Lung (tissue), 12 donors: Measurements from ENCODE around the gene CD7. TPM values are rescaled to one million over a fixed set of nuclear protein-coding genes. Genes with fewer than 3 reads are reported as not detected.

Experiments
- ATAC-seq: fragments of 200-7000 bp; cut with Tn5 transposase; one replicate; pipeline ENCODE4 v1.9.1; 2020; ENCODE audit warnings: moderate number of reproducible peaks; ENCODE audit not compliant: insufficient read depth, low FRiP score
- DNase-seq, 3 donors: peaks; one replicate each; pipeline ENCODE4 v3.0.0-alpha.2; 2013 to 2017
- H3K27ac ChIP-seq, 2 donors: one replicate each; pipeline ENCODE4 v1.5.1; 2013; ENCODE audit warnings: mild to moderate bottlenecking in 2 of 2, moderate library complexity in 2 of 2, control low read depth in 1 of 2, inconsistent platforms in 1 of 2, low read depth in 1 of 2, low read length in 1 of 2
- H3K27me3 ChIP-seq, 3 donors: one replicate each; pipeline ENCODE4 v1.5.1; 2013; ENCODE audit warnings: low read length in 2 of 3; ENCODE audit not compliant: control insufficient read depth in 3 of 3, insufficient read depth in 3 of 3
- H3K36me3 ChIP-seq, 4 donors: one replicate each; pipeline ENCODE4 v1.5.1; 2013; ENCODE audit warnings: low read length in 4 of 4, mild to moderate bottlenecking in 1 of 4, moderate library complexity in 1 of 4; ENCODE audit not compliant: control insufficient read depth in 4 of 4, insufficient read depth in 4 of 4
- H3K4me1 ChIP-seq, 5 donors: one replicate each; pipeline ENCODE4 v1.5.1; 2013; ENCODE audit warnings: low read length in 5 of 5, mild to moderate bottlenecking in 2 of 5, moderate library complexity in 1 of 5; ENCODE audit not compliant: control insufficient read depth in 5 of 5, insufficient read depth in 5 of 5
- H3K4me3 ChIP-seq: one replicate; pipeline ENCODE4 v1.5.1; 2013; ENCODE audit warnings: mild to moderate bottlenecking, control low read depth, moderate library complexity
- H3K9ac ChIP-seq, 2 donors: one replicate each; pipeline ENCODE4 v1.5.1; 2013; ENCODE audit warnings: low read length in 2 of 2, control low read depth in 1 of 2; ENCODE audit not compliant: insufficient read depth in 1 of 2
- H3K9me3 ChIP-seq, 4 donors: one replicate each; pipeline ENCODE4 v1.5.1; 2013; ENCODE audit warnings: low read length in 3 of 4, mild to moderate bottlenecking in 1 of 4, moderate library complexity in 1 of 4; ENCODE audit not compliant: control insufficient read depth in 4 of 4, insufficient read depth in 3 of 4
- CTCF ChIP-seq: IDR thresholded peaks from 2 replicates; pipeline ENCODE4 v1.5.1; 2012; ENCODE audit warnings: mild to moderate bottlenecking; ENCODE audit errors: control extremely low read depth, extremely low read depth
- WGBS, 2 donors: extraction: QIAGEN DNeasy Blood & Tissue Kit; methylation state at CpG; one replicate each; pipeline ENCODE4 v1.1.7; 2013; 5-methylcytosine and 5-hydroxymethylcytosine counted together
- polyA plus RNA-seq, 2 donors: library from polyadenylated mRNA; stranded (reverse); fragments of 200-250 nt; gene quantifications; one replicate each; pipeline ENCODE4 v1.2.1, GENCODE V29; 2013
- total RNA-seq, 2 donors: library from RNA; depleted of rRNA in 1 of 2; stranded (reverse); fragments of >200 nt in 1 of 2; gene quantifications; one replicate each; pipeline ENCODE4 v1.2.1, GENCODE V29; 2014 to 2021
- donor health status: control.
- donor health status: control.
- donor health status: Bipolar disorder and iron deficiency.
- donor health status: healthy.
- donor health status: DM: yes; HTN: yes; CAD: no.

Gene CD7
- total and polyA plus RNA-seq, 4 donors, result 2.3 to 10.7 (median 6.1) TPM

- Histone ChIP-seq H3K9me3 (no peaks in the 10 kb centered on the region), H3K9ac (no peak overlapping the region), H3K4me3 (no peak overlapping the region), H3K36me3 (peaks cover 0 to 2% (median 0%) of the 10 kb centered on the region in 4 donors), H3K27ac (no peak overlapping the region), H3K27me3 (peaks cover 0 to 18% (median 0%) of the 10 kb centered on the region in 3 donors), H3K4me1 (peaks cover 0 to 7% (median 3%) of the 10 kb centered on the region in 5 donors)
- no peak for TF ChIP-seq CTCF
- DNase-seq (no peak), ATAC-seq (no peak)
- WGBS, 2 donors, result 74 to 86% methylated on average over 29 of the region's 29 CpGs
Observed at GRCh38 chr17:82316651-82317393, 586 bp downstream of the CD7 start.

GRCh38 chr17:82315703-82316358 lies 1.6 kb downstream of the CD7 start:
- Histone ChIP-seq H3K4me3 (no peak overlapping the region), H3K36me3 (no peaks in the 10 kb centered on the region), H3K9ac (no peak overlapping the region), H3K9me3 (no peaks in the 10 kb centered on the region), H3K27me3 (peaks cover 0 to 15% (median 2%) of the 10 kb centered on the region in 3 donors), H3K4me1 (peaks cover 0 to 7% (median 3%) of the 10 kb centered on the region in 5 donors), H3K27ac (no peak overlapping the region)
- TF ChIP-seq CTCF, result no peak
- 11 to 12% methylated on average over 31 to 36 of the region's 36 CpGs for WGBS, 2 donors
- no peak for DNase-seq
- no peak for ATAC-seq

- no peak for TF ChIP-seq CTCF
- no peak for DNase-seq
- Histone ChIP-seq H3K9me3 (no peaks in the 10 kb centered on the region), H3K27me3 (peaks cover 0 to 15% (median 2%) of the 10 kb centered on the region in 3 donors), H3K4me1 (peaks cover 0 to 7% (median 3%) of the 10 kb centered on the region in 5 donors), H3K4me3 (no peak overlapping the region), H3K27ac (no peak overlapping the region), H3K36me3 (no peaks in the 10 kb centered on the region), H3K9ac (no peak overlapping the region)
- no peak for ATAC-seq
- 42 to 48% methylated on average over 31 to 32 of the region's 32 CpGs for WGBS, 2 donors
Observed at GRCh38 chr17:82314727-82315605, 2.4 kb downstream of the CD7 start.
